HG03432 (cell line): ENCODE data around the gene DNPEP.

ENCODE experiments used
- ATAC-seq: cut with Tn5 transposase; IDR thresholded peaks from one replicate; pipeline ENCODE4 v1.9.1; 2021; ENCODE audit warnings: mild to moderate bottlenecking, moderate library complexity; ENCODE audit not compliant: unreplicated experiment

Gene DNPEP

GRCh38 chr2:219387306-219388120, at the start of gene DNPEP:
Gene DNPEP, minus strand, starts transcription at chr2:219387912. Its CDS starts 118 bp downstream, at chr2:219387794.
- ATAC-seq = peak; percentile 68

GRCh38 chr2:219437141-219437540, 49.4 kb upstream of the DNPEP start:
- ATAC-seq = no peak

- no peak for ATAC-seq
Measured at GRCh38 chr2:219436491-219436890, 48.8 kb upstream of the DNPEP start.

GRCh38 chr2:219435701-219436100, 48.0 kb upstream of the DNPEP start:
- ATAC-seq = no peak

GRCh38 chr2:219434718-219435525, 47.2 kb upstream of the DNPEP start, which contains the start of gene SPEG:
Gene SPEG, plus strand, starts transcription at chr2:219434843. Its CDS starts 135 bp downstream, at chr2:219434978.
- ATAC-seq = no peak

- ATAC-seq = no peak
Measured at GRCh38 chr2:219434468-219434717, 46.7 kb upstream of the DNPEP start.

- ATAC-seq = no peak
Measured at GRCh38 chr2:219433666-219434467, 46.2 kb upstream of the DNPEP start.

GRCh38 chr2:219430633-219431615, 43.2 kb upstream of the DNPEP start:
- no peak for ATAC-seq

GRCh38 chr2:219429958-219430606, 42.4 kb upstream of the DNPEP start:
- ATAC-seq = no peak

- no peak for ATAC-seq
Measured at GRCh38 chr2:219428469-219428868, 40.8 kb upstream of the DNPEP start.

- ATAC-seq = no peak
Measured at GRCh38 chr2:219426534-219427136, 38.9 kb upstream of the DNPEP start.

- no peak for ATAC-seq
Measured at GRCh38 chr2:219426068-219426443, 38.3 kb upstream of the DNPEP start.

- no peak for ATAC-seq
Measured at GRCh38 chr2:219425238-219426067, 37.7 kb upstream of the DNPEP start.

- ATAC-seq = no peak
Measured at GRCh38 chr2:219423652-219424377, 36.1 kb upstream of the DNPEP start.

GRCh38 chr2:219422952-219423534, 35.3 kb upstream of the DNPEP start:
- ATAC-seq = no peak

- ATAC-seq = no peak
Measured at GRCh38 chr2:219421323-219421722, 33.6 kb upstream of the DNPEP start.

GRCh38 chr2:219420687-219421086, 33.0 kb upstream of the DNPEP start:
- ATAC-seq = no peak
